Vagina (tissue), 2 donors: ENCODE data around the gene PLAC1.

Experiments used
- CTCF ChIP-seq, 3 experiments: fragments of 450-650 bp in 2 of 3; fragments of 200-600 bp in 1 of 3; sonication (generic) in 1 of 3; IDR thresholded peaks; one replicate each; pipeline ENCODE4 v1.5.1; 2017 to 2019; ENCODE audit warnings: antibody characterized with exemption in 3 of 3, mild to moderate bottlenecking in 2 of 3, moderate library complexity in 2 of 3
- POLR2A ChIP-seq, 2 donors: fragments of 450-650 bp; IDR thresholded peaks; one replicate each; pipeline ENCODE4 v1.6.1; 2017; ENCODE audit warnings: antibody characterized with exemption in 2 of 2, mild to moderate bottlenecking in 2 of 2, moderate library complexity in 2 of 2
- POLR2AphosphoS5 ChIP-seq, 2 donors: sonication (generic); formaldehyde crosslinking; IDR thresholded peaks; one replicate each; pipeline ENCODE4 v1.9.0; 2017; ENCODE audit warnings: antibody characterized with exemption in 2 of 2, mild to moderate bottlenecking in 2 of 2, low read depth in 1 of 2; ENCODE audit not compliant: insufficient read depth in 1 of 2

- no peak for TF ChIP-seq CTCF (IDR thresholded peaks at IDR 0.05)
- no peak for TF ChIP-seq POLR2AphosphoS5 (IDR thresholded peaks at IDR 0.05; ENCODE audit: insufficient read depth in 1 of 2, low read depth in 1 of 2)
- TF ChIP-seq POLR2A (IDR thresholded peaks at IDR 0.05) = no peak
Measured at GRCh38 chrX:134670134-134670924, 12.1 kb upstream of the PLAC1 start.
